ENCODE results near the gene BLOC1S1.
A peak's percentile ranks its signal among the peaks of the same experiment; 100 is the strongest.

The BLOC1S1 gene

DNA sequence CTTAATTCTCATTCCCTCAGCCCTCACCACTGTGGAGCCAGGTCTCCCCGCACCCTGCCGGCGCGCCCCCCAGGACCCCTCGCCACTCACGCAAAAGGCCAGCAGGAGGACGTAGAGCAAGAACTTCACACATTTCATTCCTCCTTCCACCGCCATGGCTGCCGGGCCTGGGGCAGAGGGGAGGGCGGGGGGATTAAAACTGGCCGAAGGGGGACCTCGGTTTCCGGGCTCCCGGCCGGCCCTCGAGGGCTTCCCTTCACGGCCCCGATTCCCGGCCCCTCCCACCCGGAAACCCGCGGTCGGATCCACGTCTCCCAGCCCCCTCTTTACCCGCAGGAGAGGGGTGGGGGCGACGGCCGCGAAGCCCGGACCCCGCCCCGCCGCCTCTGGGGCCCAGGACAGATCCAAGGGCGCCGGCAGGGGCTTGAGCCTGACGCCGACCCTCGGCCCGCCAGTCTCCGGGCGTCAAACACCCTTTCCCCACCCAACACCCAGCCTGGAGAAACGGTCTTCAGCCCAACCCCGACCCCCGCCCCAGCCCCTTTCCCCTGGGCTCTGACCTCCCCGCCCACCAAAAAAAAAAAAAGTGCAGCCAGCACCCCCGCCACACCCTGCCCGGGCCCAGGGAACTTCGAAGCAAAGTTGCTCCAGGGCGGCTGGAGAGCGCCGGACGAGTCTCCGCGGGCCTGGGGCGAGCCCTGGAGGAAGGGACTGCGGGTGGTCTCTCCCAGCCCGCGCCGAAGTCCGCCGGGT, 12.5 kb downstream of the BLOC1S1 start:
- peak; percentile 87 for DNase-seq (ENCODE audit: low spot score)

DNA sequence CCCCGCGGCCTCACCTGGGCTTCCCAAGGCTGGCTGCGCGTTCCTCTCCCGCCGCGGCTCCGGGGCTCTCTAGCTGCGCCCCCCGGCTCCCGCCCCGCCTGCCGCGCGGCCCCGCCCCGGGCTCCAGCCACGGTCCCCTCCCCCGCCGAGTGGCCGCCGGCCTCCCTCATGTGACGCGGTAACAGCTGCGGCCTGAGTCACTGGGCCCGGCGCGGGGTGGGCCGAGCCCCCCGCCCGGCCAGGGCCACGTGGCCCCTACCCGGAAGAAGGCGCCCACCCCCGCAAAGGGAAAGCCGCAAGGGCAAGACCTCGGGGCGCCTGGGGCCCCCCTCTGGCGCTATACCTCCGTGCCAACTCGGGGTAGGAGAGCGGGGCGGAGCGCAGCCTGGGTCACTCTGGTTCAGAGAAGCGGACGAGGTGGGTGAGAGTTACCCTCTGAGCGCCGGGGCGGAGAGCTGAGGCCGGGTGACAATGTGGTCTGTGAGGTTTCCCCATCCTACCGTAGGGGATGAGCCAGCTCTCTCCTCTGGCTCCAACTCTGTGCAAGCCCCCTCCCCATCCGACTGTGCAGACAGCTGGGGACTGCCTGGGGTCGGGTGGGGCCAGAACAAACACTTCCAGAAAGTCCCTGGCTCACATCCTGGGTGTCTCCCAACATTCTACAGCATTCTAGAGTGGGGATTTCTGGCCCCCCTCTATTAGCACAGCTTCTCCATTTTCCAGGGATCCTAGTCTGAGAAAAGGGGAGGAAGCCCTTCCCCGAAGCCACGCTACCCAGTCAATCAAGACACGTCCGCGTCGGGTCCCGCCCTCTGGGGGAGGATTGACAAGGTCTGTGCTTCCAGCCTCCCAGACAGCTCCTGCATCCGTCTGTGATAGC, 13.3 kb downstream of the BLOC1S1 start, which contains the start of gene CD63:
Gene CD63 (minus strand): TSS at position 71 of the 880 bp plus-strand sequence. CDS start 668 bp downstream, outside the sequence.
- DNase-seq (ENCODE audit: low spot score), result peak; percentile 95

DNA sequence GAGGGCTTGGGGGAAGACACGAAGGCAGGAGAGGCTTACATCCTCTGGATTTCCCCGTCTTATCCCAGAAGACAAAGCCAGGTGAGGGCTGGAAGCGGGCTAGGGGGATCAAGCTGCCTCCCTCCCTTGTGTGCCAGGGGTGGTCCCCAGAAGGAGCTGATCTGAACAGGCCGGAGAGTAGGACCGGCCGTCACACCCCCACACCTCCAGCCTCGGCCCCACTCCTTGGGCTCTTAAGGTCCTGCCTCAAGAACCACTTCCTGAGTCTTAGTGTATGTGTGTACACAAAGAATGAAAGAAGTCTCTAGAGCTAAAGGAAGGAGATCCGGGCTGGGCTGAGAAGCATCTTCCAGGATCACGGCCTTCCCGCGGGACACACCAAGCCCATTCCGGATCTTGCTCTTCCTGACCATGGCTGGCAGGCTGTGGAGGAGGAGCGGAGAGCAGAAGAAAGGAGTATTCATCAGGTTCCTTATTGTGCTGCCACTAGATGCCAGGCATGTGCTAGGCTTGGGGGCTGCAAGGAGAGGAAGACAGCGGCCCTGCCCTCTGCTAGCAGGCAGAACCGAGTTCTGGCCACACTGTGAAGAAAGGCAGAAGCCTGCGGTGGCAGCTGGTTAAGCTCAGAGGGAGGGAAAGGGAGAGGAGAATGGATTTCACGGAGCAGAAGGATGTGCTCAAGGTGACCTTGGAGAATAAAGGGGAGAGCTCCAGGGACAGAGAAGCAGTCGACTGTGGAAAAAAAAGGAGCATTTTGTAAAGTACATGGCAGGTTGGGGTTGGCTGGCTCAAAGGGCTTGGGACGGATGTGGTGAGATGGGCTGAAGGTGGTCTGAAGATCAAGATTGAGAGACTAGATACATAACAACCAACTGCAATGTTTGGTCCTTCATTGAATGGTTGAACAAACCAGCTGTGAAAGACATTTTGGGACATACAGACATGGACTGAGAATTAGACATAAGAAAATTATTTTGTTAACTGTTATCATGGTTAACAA, 14.3 kb downstream of the BLOC1S1 start:
- no peak for DNase-seq (ENCODE audit: low spot score)

DNA sequence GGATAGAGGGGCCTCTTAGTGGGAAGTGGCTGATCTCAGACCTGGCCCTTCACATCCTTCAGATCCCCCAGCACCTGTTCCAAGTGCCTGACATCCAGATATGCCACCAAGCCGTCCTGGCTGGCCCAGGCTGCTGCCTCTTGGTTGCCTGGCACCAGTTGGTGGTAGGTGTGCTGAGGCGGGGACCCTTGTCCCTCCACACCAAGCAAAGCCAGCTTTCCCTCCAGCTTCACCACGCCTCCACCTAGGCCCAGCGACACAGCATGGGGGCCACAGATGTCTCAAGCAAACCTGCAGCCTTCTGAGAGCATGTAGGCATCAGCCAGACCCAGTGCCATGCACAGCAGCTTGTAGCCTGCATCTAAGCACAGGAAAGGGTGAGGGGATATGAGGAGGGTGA, 16.4 kb downstream of the BLOC1S1 start:
- DNase-seq (ENCODE audit: low spot score), result no peak

DNA sequence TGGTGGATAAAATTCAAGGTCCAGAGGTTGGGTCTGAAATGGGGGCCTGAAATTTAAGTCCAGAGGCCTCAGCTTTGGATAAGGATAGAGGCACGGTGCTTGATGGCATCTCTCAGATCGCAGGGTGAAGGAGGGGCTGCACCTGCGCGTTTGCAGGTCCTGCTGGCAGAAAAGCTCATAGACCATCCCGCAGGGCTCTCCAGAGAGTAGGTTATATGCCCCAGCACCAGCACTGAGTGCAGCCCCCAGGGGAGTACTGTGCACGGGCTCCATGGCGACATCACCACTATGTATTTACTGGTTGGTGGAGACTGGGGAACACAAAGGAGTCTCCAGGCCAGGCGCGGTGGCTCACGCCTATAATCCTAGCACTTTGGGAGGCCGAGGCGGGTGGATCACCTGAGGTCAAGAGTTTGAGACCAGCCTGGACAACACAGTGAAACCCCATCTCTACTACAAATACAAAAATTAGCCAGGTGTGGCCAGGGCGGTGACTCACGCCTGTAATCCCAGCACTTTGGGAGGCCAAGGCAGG, 17.2 kb downstream of the BLOC1S1 start:
- DNase-seq (ENCODE audit: low spot score), result no peak

DNA sequence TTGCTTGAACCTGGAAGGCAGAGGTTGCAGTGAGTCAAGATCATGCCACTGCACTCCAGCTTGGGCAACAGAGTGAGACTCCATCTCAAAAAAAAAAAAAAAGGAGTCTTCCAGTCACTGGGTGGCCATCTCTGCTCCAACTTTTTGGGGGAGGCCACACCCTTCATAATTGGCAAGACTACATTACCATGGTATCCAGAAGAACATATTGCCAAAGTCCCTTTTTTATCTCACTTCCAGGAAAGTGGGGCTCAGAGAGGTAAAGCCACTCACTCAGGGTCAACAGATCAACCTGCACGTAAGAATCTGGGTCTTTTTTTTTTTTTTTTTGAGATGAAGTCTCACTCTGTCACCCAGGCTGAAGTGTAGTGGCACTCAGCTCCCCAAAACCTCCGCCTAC, 18.0 kb downstream of the BLOC1S1 start:
- DNase-seq (ENCODE audit: low spot score), result no peak

DNA sequence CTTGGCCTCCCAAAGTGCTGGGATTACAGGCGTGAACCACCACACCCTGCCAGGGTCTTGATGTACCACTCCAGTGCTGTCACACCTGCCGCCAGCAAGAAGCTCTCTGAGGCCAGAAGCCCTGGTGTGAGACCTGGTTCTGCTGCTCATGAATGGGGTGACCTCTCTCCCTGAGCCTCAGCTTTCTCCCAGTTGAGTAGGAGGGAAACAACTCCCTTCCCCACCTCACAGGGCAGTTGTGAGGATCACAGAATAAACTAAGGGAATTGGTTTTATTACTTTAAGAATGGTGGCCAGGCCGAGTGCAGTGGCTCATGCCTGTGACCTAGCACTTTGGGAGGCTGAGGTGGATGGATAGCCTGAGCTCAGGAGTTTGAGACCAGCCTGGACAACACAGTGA, 18.7 kb downstream of the BLOC1S1 start:
- no peak for DNase-seq (ENCODE audit: low spot score)

DNA sequence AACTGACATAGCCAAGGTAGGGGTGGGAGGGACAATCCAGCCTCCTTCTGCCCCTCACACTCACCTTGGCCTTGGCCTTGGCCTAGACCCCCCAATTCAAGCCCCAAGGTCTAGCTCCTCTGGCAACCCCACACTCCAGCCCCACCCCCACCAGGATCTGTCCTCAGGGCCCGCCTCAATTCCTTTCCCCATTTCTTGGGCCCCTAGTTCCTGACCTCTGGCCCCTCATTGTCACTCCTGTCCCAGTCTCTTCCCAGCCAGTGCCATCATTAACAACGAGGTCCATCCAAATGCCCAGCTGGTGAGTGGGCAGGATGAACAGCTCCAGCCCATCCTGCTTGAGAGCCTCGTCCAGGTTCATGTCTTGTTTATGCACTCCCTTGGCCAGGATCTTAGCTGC, 20.2 kb downstream of the BLOC1S1 start:
- DNase-seq (ENCODE audit: low spot score), result no peak

DNA sequence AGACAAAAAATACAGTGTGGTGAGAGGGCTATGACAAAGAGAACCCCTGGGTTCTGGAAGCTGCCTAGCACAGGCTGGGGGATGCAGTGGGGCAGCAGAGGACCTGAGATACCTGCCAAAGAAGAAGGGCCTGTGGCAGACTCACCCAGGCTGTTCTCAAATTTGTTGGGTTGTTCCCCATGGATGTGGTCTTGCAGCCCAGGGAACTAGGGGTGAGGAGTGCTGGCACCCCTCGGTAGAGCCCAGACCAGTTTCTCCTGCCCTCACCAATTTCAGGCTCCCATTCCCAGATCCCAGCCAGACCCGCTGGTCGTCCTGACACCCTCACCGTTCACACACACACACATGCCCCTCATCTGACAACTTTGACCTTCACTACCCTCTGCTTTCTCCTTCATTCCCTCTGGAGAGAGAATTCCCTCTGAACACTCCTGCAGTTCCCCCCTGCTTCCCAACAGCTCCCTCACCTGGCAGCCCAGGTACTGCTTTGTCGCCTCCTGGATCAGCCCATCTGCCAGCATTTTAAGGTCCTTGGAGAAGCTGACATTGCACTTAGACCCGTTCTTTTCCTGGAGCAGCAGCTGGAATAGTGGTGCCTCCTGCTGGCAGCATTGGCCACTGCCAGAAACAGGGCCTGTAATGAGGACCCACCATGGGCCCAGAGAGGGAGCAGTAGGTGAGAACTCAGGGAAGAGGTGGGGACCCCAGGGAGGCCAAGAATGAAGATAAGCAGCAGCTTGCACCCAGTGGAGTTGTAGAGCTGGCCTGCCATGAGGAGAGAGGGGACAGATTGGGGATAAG, 21.1 kb downstream of the BLOC1S1 start:
- no peak for DNase-seq (ENCODE audit: low spot score)

DNA sequence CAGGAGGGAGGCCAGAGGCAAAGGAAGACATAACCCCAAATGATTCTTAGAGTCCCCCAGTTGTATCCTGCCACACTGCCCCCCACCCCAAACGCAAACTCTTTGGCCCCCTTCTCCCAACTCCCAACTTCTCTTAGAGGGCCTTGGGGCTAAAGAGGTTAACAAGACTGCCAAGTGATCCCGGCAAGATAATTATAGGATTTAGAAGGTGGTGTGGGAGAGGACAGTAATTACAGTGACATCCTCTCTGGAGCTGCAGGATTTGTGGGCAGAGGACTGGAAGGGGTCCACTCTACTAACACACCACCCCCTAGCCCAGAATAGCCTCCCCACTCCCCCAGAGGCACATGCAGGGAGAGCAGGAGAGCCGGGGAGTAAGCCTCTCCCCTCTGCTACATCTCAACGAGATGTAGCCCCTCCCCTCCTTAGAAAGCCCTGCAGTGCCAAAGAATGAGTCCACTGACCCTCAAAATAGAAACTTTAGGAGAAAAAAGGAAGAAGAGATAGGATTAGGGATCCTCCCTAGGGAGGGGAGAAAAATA, 21.8 kb downstream of the BLOC1S1 start:
- DNase-seq (ENCODE audit: low spot score), result no peak

DNA sequence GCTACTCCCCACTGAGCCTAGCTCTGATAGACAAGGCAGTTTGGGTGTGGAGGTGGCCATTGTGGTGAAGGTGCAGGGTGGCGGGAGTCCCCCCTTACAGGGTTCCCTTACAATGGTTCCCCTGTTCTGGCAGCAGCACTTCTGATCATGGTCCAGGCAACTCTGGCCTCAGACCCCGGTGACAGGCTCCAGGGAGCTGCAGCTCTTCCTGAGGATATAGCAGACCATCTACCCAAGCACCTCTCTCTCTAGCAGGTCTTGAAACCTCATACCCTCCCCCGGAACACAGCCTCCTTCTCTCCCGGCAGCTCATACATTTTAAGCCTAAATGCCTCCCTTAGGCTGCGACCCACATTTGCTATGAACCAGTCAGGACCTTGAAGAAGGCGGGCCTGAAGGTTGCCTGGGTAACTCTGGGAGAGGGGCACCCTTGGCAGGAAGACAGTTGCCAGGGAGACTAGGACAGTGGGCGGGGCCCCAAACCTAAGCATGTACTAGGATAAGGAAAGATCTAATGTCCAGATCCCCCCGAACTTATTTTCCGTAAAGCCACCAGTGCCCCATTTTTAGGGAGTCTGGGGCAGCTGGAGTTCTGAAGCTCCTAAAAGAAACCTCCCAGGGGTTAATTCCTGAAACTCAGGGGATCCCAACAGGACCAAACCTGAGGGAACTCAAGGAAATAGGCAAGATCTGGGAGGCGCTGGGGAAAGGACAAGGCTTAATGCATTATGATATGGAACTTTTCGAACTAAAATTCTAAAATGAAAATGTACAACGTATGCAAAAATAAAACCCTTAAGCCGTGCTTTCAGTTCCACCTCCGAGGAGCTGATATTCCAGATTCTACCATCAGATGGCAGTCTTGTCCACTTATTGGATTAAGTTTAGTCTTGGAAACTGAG, 22.5 kb downstream of the BLOC1S1 start:
- peak; percentile 90 for DNase-seq (ENCODE audit: low spot score)

DNA sequence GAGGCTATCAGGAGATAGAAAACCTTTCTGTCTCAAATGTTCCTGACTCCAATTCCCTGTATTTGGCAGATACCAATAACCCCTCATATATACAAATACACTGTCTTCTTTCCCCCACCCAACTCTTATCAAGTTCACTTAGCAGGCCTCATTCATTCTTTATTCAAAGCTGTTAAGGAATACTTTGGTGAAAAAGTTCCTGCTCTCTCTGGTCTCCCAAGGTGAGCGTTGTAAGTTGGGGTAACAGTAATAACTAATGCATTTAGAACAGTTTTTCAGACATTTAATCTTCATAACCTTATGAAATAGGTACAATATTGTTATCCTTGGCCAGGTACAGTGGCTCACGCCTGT, 23.2 kb downstream of the BLOC1S1 start:
- no peak for DNase-seq (ENCODE audit: low spot score)

DNA sequence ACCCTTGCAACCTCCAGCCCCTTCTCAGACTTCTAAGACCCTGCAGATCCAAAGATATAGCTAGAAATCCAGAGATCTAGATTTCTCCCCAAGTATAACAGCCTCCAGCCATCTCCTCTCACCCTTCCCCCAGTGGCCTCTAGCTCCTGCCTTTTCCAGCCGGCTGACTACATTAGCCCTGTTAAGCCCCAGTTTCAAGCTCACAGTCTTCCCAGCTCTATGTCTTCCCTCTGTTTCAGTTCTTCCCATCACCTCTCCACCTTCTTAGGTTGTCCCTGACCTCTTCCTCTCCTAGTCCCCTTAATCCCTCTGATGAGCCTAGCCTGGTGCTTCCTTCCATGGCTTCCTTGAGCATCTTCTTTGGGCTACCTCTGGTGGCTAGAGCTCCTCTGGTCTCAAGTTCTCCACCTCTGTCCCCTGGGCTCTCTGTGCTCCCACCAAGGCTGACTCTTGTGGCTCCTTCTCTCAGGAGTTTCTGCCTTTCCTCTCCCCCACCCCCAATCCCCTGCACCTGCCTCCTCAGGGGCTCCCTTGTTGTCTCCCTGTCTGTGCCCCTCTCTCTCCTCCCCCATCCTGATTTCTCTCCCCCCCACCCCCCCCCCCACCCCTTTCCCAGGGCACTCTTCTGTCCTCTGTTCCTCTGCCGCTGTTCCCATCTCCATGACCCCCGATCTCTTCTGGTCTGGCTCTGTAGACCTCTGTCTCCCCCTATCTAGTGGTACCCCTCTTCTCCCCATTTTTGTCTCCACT, 26.3 kb downstream of the BLOC1S1 start:
- DNase-seq (ENCODE audit: low spot score), result no peak

DNA sequence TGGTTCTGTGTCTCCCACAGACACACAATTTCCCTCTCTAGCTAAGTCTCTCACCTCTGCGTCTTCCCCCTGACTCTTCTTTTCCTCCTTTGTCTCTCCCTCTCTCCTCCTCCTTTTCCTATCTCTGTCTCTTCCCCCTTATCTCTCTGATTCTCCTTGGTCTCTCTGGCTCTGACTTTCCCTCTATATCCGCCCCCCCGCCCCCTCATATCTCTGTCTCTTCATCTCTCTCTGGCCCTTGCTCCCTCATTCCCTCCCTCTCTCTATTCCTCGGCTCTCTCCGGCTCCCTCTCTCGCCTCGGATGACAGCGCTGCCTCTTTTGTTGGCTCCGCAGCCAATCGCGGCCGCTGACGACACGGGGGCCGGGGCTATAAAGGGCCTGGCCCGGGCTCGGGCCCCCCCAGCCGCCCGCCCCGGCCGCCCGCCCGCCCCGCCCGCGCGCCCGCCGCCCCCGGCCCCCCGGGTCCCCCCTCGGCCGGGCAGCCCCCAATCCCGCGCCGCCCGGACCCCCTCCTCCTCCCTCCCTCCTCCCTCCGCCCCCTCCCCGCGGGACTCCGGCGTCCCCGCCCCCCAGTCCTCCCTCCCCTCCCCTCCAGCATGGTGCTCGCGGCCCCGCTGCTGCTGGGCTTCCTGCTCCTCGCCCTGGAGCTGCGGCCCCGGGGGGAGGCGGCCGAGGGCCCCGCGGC, 27.0 kb downstream of the BLOC1S1 start, which contains the start of gene GDF11:
Gene GDF11 (plus strand): TSS at position 404 of the 687 bp plus-strand sequence. CDS start 195 bp downstream, at position 599.
- DNase-seq (ENCODE audit: low spot score), result peak; percentile 92

DNA sequence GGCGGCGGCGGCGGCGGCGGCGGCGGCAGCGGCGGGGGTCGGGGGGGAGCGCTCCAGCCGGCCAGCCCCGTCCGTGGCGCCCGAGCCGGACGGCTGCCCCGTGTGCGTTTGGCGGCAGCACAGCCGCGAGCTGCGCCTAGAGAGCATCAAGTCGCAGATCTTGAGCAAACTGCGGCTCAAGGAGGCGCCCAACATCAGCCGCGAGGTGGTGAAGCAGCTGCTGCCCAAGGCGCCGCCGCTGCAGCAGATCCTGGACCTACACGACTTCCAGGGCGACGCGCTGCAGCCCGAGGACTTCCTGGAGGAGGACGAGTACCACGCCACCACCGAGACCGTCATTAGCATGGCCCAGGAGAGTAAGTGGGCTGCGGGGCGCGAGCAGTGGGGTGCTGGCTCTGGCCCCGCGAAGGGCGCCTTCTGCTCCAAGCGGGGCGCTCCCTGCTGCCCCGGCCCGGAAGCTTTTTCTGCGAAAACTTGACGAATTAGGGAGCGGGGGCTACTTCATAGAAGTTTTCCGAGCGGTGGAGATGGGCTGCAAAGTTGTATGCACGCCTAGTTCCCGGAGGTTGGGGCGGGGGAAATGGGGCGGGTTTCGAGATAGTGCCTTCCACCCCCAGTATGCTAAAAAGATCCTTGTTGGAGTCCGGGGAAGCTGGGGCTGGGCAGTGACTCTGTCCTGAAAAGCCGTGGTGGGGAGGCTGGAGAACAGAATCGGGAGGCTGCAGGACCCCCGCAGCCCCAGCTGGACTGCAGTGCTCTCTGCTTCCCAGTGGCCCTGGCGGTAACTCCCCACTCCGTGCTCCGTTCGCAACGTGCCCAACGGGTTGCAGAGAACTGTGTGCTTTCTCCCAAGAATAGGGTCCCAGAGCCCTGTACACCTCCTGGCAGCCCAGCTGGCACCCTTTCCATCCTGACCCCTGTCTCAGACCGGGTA, 27.8 kb downstream of the BLOC1S1 start:
- DNase-seq (ENCODE audit: low spot score), result no peak

DNA sequence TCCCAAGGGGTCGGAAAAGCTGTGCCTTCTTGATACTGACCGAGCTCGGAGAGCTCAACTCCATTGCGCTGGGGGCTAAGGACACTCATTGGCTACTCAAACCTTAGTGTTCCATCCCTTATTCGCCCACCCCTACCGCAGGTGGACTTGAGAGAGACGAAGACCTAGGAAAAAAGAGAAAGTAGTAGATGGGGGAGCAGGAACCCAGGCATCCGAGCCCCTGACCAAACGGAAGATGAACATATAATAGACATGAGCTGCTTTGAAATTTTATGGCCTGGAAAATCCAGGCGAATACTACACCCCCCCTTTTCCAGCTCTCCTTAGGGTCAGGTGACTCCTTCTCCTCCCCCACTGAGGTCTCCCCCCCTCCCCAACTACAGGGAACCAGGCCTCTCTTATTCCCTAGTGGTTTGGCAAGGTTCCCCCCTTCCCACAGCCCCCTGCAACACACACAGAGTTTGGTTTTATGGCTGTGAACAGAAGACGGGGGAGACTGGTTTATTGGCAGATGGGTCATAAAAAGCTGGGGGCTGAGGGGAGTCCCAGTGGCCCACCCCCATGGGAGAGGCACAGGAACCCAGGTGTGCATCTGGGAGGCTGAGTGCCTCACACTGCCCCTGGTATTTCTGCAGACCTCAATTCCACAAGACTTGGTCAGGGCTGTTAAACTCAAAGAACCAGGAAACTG, 28.6 kb downstream of the BLOC1S1 start:
- no peak for DNase-seq (ENCODE audit: low spot score)
